ENCODE data around the gene ZNF268. TPM values are rescaled to one million over a fixed set of nuclear protein-coding genes. Genes with fewer than 3 reads are reported as not detected.
"Not testable (repeated sequence)": the region's sequence is repeated elsewhere in the genome, so short reads cannot be mapped to it uniquely, and the experiment has no call there.

Gene ZNF268
- total RNA-seq, 3 donors from 2014 or later = 13.8 to 19.6 (median 19.4) TPM

- intact Hi-C loops (cut with DNase I, micrococcal nuclease) = no loop called here
- DNase-seq = no peak
- TF ChIP-seq, protein P1, sequence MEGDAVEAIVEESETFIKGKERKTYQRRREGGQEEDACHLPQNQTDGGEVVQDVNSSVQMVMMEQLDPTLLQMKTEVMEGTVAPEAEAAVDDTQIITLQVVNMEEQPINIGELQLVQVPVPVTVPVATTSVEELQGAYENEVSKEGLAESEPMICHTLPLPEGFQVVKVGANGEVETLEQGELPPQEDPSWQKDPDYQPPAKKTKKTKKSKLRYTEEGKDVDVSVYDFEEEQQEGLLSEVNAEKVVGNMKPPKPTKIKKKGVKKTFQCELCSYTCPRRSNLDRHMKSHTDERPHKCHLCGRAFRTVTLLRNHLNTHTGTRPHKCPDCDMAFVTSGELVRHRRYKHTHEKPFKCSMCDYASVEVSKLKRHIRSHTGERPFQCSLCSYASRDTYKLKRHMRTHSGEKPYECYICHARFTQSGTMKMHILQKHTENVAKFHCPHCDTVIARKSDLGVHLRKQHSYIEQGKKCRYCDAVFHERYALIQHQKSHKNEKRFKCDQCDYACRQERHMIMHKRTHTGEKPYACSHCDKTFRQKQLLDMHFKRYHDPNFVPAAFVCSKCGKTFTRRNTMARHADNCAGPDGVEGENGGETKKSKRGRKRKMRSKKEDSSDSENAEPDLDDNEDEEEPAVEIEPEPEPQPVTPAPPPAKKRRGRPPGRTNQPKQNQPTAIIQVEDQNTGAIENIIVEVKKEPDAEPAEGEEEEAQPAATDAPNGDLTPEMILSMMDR (IDR thresholded peaks at IDR 0.05) = no peak
- no peak within 1 kb of the TSS for H3K4me3 ChIP-seq
- ATAC-seq = no peak
- H3K36me3 ChIP-seq (ENCODE audit: low read depth) = no peaks in the 10 kb centered on the region
- H3K9me3 ChIP-seq = peaks cover 68% of the 10 kb centered on the region
- no peaks in the 10 kb centered on the region for H3K4me1 ChIP-seq (ENCODE audit: low read depth)
These were observed 54.3 kb downstream of the ZNF268 start, which contains the start of gene ANHX for GRCh38 chr12:133235401-133236112. Gene ANHX, minus strand, starts transcription at chr12:133235877. Its CDS starts 1,521 bp downstream, at chr12:133234356.

GRCh38 chr12:133236144-133236543 is 54.8 kb downstream of the ZNF268 start:
- TF ChIP-seq, protein P1 (IDR thresholded peaks at IDR 0.05) = no peak
- no peak for DNase-seq
- H3K9me3 ChIP-seq = peaks cover 69% of the 10 kb centered on the region
- intact Hi-C loops (cut with DNase I, micrococcal nuclease) = no loop called here
- no peak overlapping the region for H3K4me3 ChIP-seq
- no peak for ATAC-seq
- H3K36me3 ChIP-seq (ENCODE audit: low read depth) = no peaks in the 10 kb centered on the region
- H3K4me1 ChIP-seq (ENCODE audit: low read depth) = no peaks in the 10 kb centered on the region

GRCh38 chr12:133236556-133236955 is 55.3 kb downstream of the ZNF268 start:
- DNase-seq = no peak
- intact Hi-C loops (cut with DNase I, micrococcal nuclease) = no loop called here
- no peaks in the 10 kb centered on the region for H3K36me3 ChIP-seq (ENCODE audit: low read depth)

DNA sequence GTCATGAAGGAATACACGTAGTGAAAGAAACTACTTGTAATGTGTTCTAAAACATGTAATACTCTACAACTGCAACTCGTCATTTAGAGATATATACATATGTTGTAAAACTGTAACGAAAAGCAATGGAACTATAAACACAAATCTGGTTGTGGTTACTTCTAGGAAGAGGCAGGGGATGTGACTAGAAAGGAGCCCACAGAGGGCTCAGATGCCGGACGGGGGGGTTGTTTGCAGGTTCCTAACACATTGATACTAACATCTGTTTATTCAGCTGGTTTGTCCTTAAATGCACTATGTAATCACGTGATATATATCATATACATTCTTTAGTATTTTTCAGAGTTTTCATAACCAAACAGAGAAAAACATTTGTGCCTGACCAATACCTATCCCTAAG is 70.4 kb downstream of the ZNF268 start:
- DNase-seq = no peak
- Histone ChIP-seq H3K4me3 (no peak overlapping the region), H3K9me3 (no peaks in the 10 kb centered on the region), H3K36me3 (ENCODE audit: low read depth) (no peaks in the 10 kb centered on the region), H3K4me1 (ENCODE audit: low read depth) (no peaks in the 10 kb centered on the region)
- intact Hi-C loops (cut with DNase I, micrococcal nuclease) = no loop called here
- no peak for ATAC-seq
- TF ChIP-seq, protein P1 (IDR thresholded peaks at IDR 0.05) = no peak

More at GRCh38 chr12:133236556-133236955, 55.3 kb downstream of the ZNF268 start:
- ATAC-seq = no peak
- H3K4me3 ChIP-seq = no peak overlapping the region
- peaks cover 65% of the 10 kb centered on the region for H3K9me3 ChIP-seq
- H3K4me1 ChIP-seq (ENCODE audit: low read depth) = no peaks in the 10 kb centered on the region
- TF ChIP-seq, protein P1 (IDR thresholded peaks at IDR 0.05) = no peak

- DNase-seq; H3K36me3 ChIP-seq (ENCODE audit: low read depth); intact Hi-C loops (cut with DNase I, micrococcal nuclease); H3K9me3 ChIP-seq; H3K4me3 ChIP-seq; H3K4me1 ChIP-seq (ENCODE audit: low read depth); ATAC-seq: not testable (repeated sequence)
These were observed 74.5 kb downstream of the ZNF268 start for GRCh38 chr12:133255833-133256232.

DNA sequence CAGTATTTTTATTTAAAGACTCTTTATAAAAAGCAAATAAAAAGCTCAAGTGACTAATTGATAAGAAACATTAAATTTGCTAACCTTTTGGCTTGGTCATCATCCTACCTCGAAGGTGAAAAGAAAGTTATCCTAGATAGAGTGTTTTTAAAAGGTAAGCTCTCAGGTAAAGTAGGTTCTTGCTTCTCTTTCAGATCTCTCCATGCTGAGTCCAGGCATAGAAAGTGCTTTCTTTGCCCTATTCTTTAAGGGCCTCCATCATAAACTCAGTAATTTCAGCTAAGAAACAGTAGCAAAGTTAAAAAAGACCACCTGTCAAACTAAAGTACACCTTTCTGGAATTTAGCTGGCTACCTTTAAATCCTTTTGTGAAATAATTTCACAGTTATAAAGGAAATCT is 75.0 kb downstream of the ZNF268 start:
- Histone ChIP-seq H3K4me1 (ENCODE audit: low read depth) (no peaks in the 10 kb centered on the region), H3K9me3 (peaks cover 3% of the 10 kb centered on the region), H3K4me3 (no peak overlapping the region), H3K36me3 (ENCODE audit: low read depth) (no peaks in the 10 kb centered on the region)
- intact Hi-C loops (cut with DNase I, micrococcal nuclease) = no loop called here
- TF ChIP-seq, protein P1 (IDR thresholded peaks at IDR 0.05) = no peak
- DNase-seq (no peak), ATAC-seq (no peak)

All from mucosa of descending colon (tissue), 3 donors.